Muscle layer of colon (tissue), 2 donors: ENCODE measurements around the gene CHRD.

Source experiments
- H3K27ac ChIP-seq: one replicate; pipeline ENCODE4 v1.7.0; 2013; ENCODE audit warnings: low read depth, mild to moderate bottlenecking, low read length, moderate library complexity
- H3K27me3 ChIP-seq, 2 donors: one replicate each; pipeline ENCODE4 v1.7.0; 2013; ENCODE audit warnings: low read length in 2 of 2, mild to moderate bottlenecking in 2 of 2; ENCODE audit not compliant: insufficient read depth in 2 of 2, control insufficient read depth in 1 of 2
- H3K36me3 ChIP-seq: one replicate; pipeline ENCODE4 v1.7.0; 2013; ENCODE audit warnings: mild to moderate bottlenecking, low read length; ENCODE audit not compliant: insufficient read depth
- H3K4me1 ChIP-seq: one replicate; pipeline ENCODE4 v1.7.0; 2013; ENCODE audit warnings: mild to moderate bottlenecking, low read length; ENCODE audit not compliant: insufficient read depth
- H3K4me3 ChIP-seq, 2 donors: one replicate each; pipeline ENCODE4 v1.7.0; 2013; ENCODE audit warnings: low read length in 2 of 2, low read depth in 1 of 2, mild to moderate bottlenecking in 1 of 2, moderate library complexity in 1 of 2
- H3K9ac ChIP-seq: one replicate; pipeline ENCODE4 v1.7.0; 2013; ENCODE audit warnings: low read length
- H3K9me3 ChIP-seq: one replicate; pipeline ENCODE4 v1.7.0; 2013; ENCODE audit warnings: mild to moderate bottlenecking, low read length
- donor health status: abdominal sarcoma.
- donor health status: Adenocarcinoma of cecum.

The CHRD gene

GRCh38 chr3:184358124-184358767 is 21.6 kb upstream of the CHRD start:
- Histone ChIP-seq H3K9me3 (no peaks in the 10 kb centered on the region), H3K27me3 (no peaks in the 10 kb centered on the region), H3K36me3 (peaks cover 13% of the 10 kb centered on the region), H3K4me1 (peaks cover 13% of the 10 kb centered on the region), H3K27ac (no peak overlapping the region), H3K4me3 (no peak overlapping the region), H3K9ac (no peak overlapping the region)

GRCh38 chr3:184358921-184359350 is 20.9 kb upstream of the CHRD start:
- no peak overlapping the region for H3K9ac ChIP-seq
- peaks cover 16% of the 10 kb centered on the region for H3K4me1 ChIP-seq
- H3K4me3 ChIP-seq, result no peak overlapping the region
- H3K9me3 ChIP-seq, result no peaks in the 10 kb centered on the region
- H3K27me3 ChIP-seq, result no peaks in the 10 kb centered on the region
- peaks cover 13% of the 10 kb centered on the region for H3K36me3 ChIP-seq
- H3K27ac ChIP-seq, result no peak overlapping the region

GRCh38 chr3:184359610-184360009 is 20.2 kb upstream of the CHRD start:
- Histone ChIP-seq H3K27ac (no peak overlapping the region), H3K4me1 (peaks cover 22% of the 10 kb centered on the region), H3K9ac (no peak overlapping the region), H3K9me3 (no peaks in the 10 kb centered on the region), H3K36me3 (peaks cover 13% of the 10 kb centered on the region), H3K27me3 (no peaks in the 10 kb centered on the region), H3K4me3 (no peak overlapping the region)

GRCh38 chr3:184360070-184360928 is 19.6 kb upstream of the CHRD start:
- H3K27me3 ChIP-seq, result no peaks in the 10 kb centered on the region
- peak overlapping the region; percentile 45 for H3K9ac ChIP-seq
- peak overlapping the region; percentile 37 to 79 for H3K4me3 ChIP-seq
- H3K9me3 ChIP-seq, result no peaks in the 10 kb centered on the region
- peaks cover 13% of the 10 kb centered on the region for H3K36me3 ChIP-seq
- peaks cover 23% of the 10 kb centered on the region for H3K4me1 ChIP-seq
- H3K27ac ChIP-seq, result no peak overlapping the region

- Histone ChIP-seq H3K27ac (peak overlapping the region; percentile 99), H3K9ac (peak overlapping the region; percentile 45), H3K4me1 (peaks cover 23% of the 10 kb centered on the region), H3K27me3 (no peaks in the 10 kb centered on the region), H3K9me3 (no peaks in the 10 kb centered on the region), H3K4me3 (peak overlapping the region; percentile 37 to 79), H3K36me3 (peaks cover 8% of the 10 kb centered on the region)
These were observed 18.8 kb upstream of the CHRD start for GRCh38 chr3:184360929-184361531.

GRCh38 chr3:184361532-184361931 is 18.3 kb upstream of the CHRD start, which contains the start of the genes CLCN2 and POLR2H:
TSS of gene CLCN2 (minus strand) at chr3:184361605. CDS start at chr3:184361479, 126 bp downstream.
TSS of gene POLR2H (plus strand) at chr3:184361710. CDS start at chr3:184363493, 1,783 bp downstream.
- Histone ChIP-seq H3K36me3 (peaks cover 8% of the 10 kb centered on the region), H3K9ac (peak within 1 kb of the TSS; percentile 68), H3K9me3 (no peaks in the 10 kb centered on the region), H3K27me3 (no peaks in the 10 kb centered on the region), H3K4me1 (peaks cover 23% of the 10 kb centered on the region), H3K27ac (peak within 1 kb of the TSS; percentile 99), H3K4me3 (peak within 1 kb of the TSS; percentile 60 to 79)

GRCh38 chr3:184361932-184362667 is 17.8 kb upstream of the CHRD start:
- H3K9me3 ChIP-seq, result no peaks in the 10 kb centered on the region
- peak overlapping the region; percentile 60 to 79 for H3K4me3 ChIP-seq
- H3K27me3 ChIP-seq, result no peaks in the 10 kb centered on the region

GRCh38 chr3:184362668-184363546 is 16.9 kb upstream of the CHRD start:
- peaks cover 23% of the 10 kb centered on the region for H3K4me1 ChIP-seq
- peak overlapping the region; percentile 68 for H3K9ac ChIP-seq

More at GRCh38 chr3:184361932-184362667, 17.8 kb upstream of the CHRD start:
- peaks cover 23% of the 10 kb centered on the region for H3K4me1 ChIP-seq
- H3K36me3 ChIP-seq, result peaks cover 8% of the 10 kb centered on the region
- peak overlapping the region; percentile 68 for H3K9ac ChIP-seq
- H3K27ac ChIP-seq, result peak overlapping the region; percentile 99

GRCh38 chr3:184366619-184367289 is 13.1 kb upstream of the CHRD start:
- no peaks in the 10 kb centered on the region for H3K9me3 ChIP-seq
- H3K4me1 ChIP-seq, result peaks cover 10% of the 10 kb centered on the region
- no peak overlapping the region for H3K9ac ChIP-seq
- peaks cover 26% of the 10 kb centered on the region for H3K36me3 ChIP-seq
- no peak overlapping the region for H3K27ac ChIP-seq
- H3K4me3 ChIP-seq, result no peak overlapping the region
- H3K27me3 ChIP-seq, result no peaks in the 10 kb centered on the region

More at GRCh38 chr3:184362668-184363546, 16.9 kb upstream of the CHRD start:
- Histone ChIP-seq H3K4me3 (peak overlapping the region; percentile 60 to 79), H3K9me3 (no peaks in the 10 kb centered on the region), H3K27ac (peak overlapping the region; percentile 99), H3K36me3 (peaks cover 12% of the 10 kb centered on the region), H3K27me3 (no peaks in the 10 kb centered on the region)

GRCh38 chr3:184368116-184368515 is 11.7 kb upstream of the CHRD start:
- H3K27ac ChIP-seq, result no peak overlapping the region
- H3K9ac ChIP-seq, result no peak overlapping the region
- H3K4me3 ChIP-seq, result no peak overlapping the region
- peaks cover 10% of the 10 kb centered on the region for H3K4me1 ChIP-seq
- no peaks in the 10 kb centered on the region for H3K9me3 ChIP-seq
- H3K36me3 ChIP-seq, result peaks cover 26% of the 10 kb centered on the region
- H3K27me3 ChIP-seq, result no peaks in the 10 kb centered on the region
